Ovary (tissue), 3 donors: Measurements from ENCODE around the gene CSN1S1.

Experiments
- POLR2A ChIP-seq: fragments of 450-650 bp; IDR thresholded peaks from one replicate; pipeline ENCODE4 v1.6.1; 2017; ENCODE audit warnings: antibody characterized with exemption, mild to moderate bottlenecking, moderate library complexity
- TF ChIP-seq, protein P1 (sequence below), 3 donors: fragments of 450-650 bp in 2 of 3; fragments of 200-600 bp in 1 of 3; IDR thresholded peaks; one replicate each; pipeline versions ENCODE4 v1.5.1 to v1.8.0; 2016 to 2022; ENCODE audit warnings: antibody characterized with exemption in 3 of 3, mild to moderate bottlenecking in 1 of 3
- donor health status: DM: no; HTN: no; CAD: no.

DNA sequence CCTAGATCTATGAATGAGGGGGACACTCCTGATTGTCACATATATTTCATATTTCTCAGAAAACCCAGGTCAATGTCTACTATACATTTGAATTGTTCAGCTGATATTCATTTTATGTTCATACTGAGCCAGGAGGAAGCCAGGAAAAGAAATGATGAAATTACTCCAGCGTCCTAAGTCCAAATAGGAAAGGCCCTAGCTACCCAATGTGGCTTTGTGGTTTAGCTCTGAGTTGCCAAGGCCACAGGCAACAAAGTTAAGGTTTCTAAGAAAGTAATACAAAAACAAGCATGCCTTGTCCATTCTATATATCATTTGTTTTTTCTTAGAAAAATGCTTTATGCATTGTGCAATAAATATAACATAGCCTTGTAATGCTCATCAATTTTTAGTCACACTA lies 39.2 kb downstream of the CSN1S1 start:
- TF ChIP-seq, protein P1, sequence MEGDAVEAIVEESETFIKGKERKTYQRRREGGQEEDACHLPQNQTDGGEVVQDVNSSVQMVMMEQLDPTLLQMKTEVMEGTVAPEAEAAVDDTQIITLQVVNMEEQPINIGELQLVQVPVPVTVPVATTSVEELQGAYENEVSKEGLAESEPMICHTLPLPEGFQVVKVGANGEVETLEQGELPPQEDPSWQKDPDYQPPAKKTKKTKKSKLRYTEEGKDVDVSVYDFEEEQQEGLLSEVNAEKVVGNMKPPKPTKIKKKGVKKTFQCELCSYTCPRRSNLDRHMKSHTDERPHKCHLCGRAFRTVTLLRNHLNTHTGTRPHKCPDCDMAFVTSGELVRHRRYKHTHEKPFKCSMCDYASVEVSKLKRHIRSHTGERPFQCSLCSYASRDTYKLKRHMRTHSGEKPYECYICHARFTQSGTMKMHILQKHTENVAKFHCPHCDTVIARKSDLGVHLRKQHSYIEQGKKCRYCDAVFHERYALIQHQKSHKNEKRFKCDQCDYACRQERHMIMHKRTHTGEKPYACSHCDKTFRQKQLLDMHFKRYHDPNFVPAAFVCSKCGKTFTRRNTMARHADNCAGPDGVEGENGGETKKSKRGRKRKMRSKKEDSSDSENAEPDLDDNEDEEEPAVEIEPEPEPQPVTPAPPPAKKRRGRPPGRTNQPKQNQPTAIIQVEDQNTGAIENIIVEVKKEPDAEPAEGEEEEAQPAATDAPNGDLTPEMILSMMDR (IDR thresholded peaks at IDR 0.05), result no peak
- TF ChIP-seq POLR2A, result no peak
